ENCODE data around the gene BSCL2. TPM values are rescaled to one million over a fixed set of nuclear protein-coding genes. Genes with fewer than 3 reads are reported as not detected.

BSCL2 gene
- total and polyA plus RNA-seq, 2 of the 13 experiments (the other 11 are each of a cell fraction or from before 2014, with no cell fraction given), result 19.5 to 21.1 TPM

DNA sequence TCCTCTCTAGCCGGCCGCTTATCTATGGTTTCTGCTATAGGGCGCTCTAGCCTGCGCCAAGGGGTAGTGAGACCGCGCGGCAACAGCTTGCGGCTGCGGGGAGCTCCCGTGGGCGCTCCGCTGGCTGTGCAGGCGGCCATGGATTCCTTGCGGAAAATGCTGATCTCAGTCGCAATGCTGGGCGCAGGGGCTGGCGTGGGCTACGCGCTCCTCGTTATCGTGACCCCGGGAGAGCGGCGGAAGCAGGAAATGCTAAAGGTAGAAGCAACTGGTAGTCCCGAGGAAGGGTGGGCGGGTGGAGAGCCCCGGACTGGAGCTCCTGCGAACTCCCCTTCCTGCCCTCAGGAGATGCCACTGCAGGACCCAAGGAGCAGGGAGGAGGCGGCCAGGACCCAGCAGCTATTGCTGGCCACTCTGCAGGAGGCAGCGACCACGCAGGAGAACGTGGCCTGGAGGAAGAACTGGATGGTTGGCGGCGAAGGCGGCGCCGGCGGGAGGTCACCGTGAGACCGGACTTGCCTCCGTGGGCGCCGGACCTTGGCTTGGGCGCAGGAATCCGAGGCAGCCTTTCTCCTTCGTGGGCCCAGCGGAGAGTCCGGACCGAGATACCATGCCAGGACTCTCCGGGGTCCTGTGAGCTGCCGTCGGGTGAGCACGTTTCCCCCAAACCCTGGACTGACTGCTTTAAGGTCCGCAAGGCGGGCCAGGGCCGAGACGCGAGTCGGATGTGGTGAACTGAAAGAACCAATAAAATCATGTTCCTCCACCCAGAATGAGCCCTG lies 35.4 kb downstream of the BSCL2 start, which contains the start of the genes LBHD1 and UQCC3 (continued):
- no peak for TF ChIP-seq ZNF598 (CRISPR knock-in tag; IDR thresholded peaks at IDR 0.05; ENCODE audit: borderline replicate concordance)
- no peak for TF ChIP-seq SKI (IDR thresholded peaks at IDR 0.05; ENCODE audit: partially characterized antibody)
- TF ChIP-seq ZNF468 (CRISPR knock-in tag; IDR thresholded peaks at IDR 0.05), result no peak
- no peak for TF ChIP-seq ZSCAN30 (CRISPR knock-in tag; IDR thresholded peaks at IDR 0.05)
- TF ChIP-seq, protein P1, sequence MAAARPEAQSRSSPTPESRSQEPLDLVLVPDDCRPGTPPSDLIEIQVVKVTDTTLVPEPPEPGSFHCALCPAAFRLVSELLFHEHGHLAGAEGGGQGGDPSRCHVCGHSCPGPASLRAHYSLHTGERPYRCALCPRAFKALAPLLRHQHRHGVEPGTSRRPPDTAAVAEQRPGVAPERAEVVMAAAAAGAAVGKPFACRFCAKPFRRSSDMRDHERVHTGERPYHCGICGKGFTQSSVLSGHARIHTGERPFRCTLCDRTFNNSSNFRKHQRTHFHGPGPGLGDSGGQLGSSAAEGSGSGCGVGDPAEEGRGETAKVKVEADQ (CRISPR knock-in tag; IDR thresholded peaks at IDR 0.05; ENCODE audit: borderline replicate concordance), result no peak
- TF ChIP-seq ZNF329 (CRISPR knock-in tag; IDR thresholded peaks at IDR 0.05; ENCODE audit: low read depth), result 0 out of 2 replicates have a peak, but pooled peaks have one; percentile 59
- TF ChIP-seq, protein P2, sequence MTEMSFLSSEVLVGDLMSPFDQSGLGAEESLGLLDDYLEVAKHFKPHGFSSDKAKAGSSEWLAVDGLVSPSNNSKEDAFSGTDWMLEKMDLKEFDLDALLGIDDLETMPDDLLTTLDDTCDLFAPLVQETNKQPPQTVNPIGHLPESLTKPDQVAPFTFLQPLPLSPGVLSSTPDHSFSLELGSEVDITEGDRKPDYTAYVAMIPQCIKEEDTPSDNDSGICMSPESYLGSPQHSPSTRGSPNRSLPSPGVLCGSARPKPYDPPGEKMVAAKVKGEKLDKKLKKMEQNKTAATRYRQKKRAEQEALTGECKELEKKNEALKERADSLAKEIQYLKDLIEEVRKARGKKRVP (CRISPR knock-in tag; IDR thresholded peaks at IDR 0.05), result peak in 1 of 2 experiments; percentile 40; a peak in 1 of 4 replicates
- TF ChIP-seq HES4 (CRISPR knock-in tag; IDR thresholded peaks at IDR 0.05; ENCODE audit: borderline replicate concordance), result 0 out of 2 replicates have a peak, but pooled peaks have one; percentile 64
- TF ChIP-seq, protein P3, sequence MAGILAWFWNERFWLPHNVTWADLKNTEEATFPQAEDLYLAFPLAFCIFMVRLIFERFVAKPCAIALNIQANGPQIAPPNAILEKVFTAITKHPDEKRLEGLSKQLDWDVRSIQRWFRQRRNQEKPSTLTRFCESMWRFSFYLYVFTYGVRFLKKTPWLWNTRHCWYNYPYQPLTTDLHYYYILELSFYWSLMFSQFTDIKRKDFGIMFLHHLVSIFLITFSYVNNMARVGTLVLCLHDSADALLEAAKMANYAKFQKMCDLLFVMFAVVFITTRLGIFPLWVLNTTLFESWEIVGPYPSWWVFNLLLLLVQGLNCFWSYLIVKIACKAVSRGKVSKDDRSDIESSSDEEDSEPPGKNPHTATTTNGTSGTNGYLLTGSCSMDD (CRISPR knock-in tag; IDR thresholded peaks at IDR 0.05), result no peak
- TF ChIP-seq ZMYM4 (CRISPR knock-in tag; IDR thresholded peaks at IDR 0.05), result peak; percentile 35; the same call in 1 of the 2 replicates
- TF ChIP-seq ZNF713 (CRISPR knock-in tag; IDR thresholded peaks at IDR 0.05), result 0 out of 2 replicates have a peak, but pooled peaks have one; percentile 38
- TF ChIP-seq ZNF605 (CRISPR knock-in tag; IDR thresholded peaks at IDR 0.05), result peak; percentile 67; the same call in 1 of the 2 replicates
- TF ChIP-seq NR2F6 (IDR thresholded peaks at IDR 0.05), result no peak
- no peak for TF ChIP-seq NR2F6 (CRISPR knock-in tag; IDR thresholded peaks at IDR 0.05)
- TF ChIP-seq, protein P4, sequence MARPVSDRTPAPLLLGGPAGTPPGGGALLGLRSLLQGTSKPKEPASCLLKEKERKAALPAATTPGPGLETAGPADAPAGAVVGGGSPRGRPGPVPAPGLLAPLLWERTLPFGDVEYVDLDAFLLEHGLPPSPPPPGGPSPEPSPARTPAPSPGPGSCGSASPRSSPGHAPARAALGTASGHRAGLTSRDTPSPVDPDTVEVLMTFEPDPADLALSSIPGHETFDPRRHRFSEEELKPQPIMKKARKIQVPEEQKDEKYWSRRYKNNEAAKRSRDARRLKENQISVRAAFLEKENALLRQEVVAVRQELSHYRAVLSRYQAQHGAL (CRISPR knock-in tag; IDR thresholded peaks at IDR 0.05; ENCODE audit: not compliant biosample characterization), result peak; percentile 26
- TF ChIP-seq, protein P5, sequence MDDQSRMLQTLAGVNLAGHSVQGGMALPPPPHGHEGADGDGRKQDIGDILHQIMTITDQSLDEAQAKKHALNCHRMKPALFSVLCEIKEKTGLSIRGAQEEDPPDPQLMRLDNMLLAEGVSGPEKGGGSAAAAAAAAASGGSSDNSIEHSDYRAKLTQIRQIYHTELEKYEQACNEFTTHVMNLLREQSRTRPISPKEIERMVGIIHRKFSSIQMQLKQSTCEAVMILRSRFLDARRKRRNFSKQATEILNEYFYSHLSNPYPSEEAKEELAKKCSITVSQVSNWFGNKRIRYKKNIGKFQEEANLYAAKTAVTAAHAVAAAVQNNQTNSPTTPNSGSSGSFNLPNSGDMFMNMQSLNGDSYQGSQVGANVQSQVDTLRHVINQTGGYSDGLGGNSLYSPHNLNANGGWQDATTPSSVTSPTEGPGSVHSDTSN (CRISPR knock-in tag; IDR thresholded peaks at IDR 0.05; ENCODE audit: borderline replicate concordance), result no peak
- TF ChIP-seq, protein P6, sequence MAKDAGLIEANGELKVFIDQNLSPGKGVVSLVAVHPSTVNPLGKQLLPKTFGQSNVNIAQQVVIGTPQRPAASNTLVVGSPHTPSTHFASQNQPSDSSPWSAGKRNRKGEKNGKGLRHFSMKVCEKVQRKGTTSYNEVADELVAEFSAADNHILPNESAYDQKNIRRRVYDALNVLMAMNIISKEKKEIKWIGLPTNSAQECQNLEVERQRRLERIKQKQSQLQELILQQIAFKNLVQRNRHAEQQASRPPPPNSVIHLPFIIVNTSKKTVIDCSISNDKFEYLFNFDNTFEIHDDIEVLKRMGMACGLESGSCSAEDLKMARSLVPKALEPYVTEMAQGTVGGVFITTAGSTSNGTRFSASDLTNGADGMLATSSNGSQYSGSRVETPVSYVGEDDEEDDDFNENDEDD (CRISPR knock-in tag; IDR thresholded peaks at IDR 0.05; ENCODE audit: borderline replicate concordance), result no peak; the same call in 1 of the 2 replicates
- no peak; the same call in 1 of the 2 replicates for TF ChIP-seq ZNF160 (CRISPR knock-in tag; IDR thresholded peaks at IDR 0.05)
- no peak for TF ChIP-seq ZNF207 (IDR thresholded peaks at IDR 0.05; ENCODE audit: borderline replicate concordance)
- TF ChIP-seq, protein P7, sequence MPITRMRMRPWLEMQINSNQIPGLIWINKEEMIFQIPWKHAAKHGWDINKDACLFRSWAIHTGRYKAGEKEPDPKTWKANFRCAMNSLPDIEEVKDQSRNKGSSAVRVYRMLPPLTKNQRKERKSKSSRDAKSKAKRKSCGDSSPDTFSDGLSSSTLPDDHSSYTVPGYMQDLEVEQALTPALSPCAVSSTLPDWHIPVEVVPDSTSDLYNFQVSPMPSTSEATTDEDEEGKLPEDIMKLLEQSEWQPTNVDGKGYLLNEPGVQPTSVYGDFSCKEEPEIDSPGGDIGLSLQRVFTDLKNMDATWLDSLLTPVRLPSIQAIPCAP (CRISPR knock-in tag; IDR thresholded peaks at IDR 0.05; ENCODE audit: low read depth), result no peak
- TF ChIP-seq, protein P8, sequence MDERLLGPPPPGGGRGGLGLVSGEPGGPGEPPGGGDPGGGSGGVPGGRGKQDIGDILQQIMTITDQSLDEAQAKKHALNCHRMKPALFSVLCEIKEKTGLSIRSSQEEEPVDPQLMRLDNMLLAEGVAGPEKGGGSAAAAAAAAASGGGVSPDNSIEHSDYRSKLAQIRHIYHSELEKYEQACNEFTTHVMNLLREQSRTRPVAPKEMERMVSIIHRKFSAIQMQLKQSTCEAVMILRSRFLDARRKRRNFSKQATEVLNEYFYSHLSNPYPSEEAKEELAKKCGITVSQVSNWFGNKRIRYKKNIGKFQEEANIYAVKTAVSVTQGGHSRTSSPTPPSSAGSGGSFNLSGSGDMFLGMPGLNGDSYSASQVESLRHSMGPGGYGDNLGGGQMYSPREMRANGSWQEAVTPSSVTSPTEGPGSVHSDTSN (CRISPR knock-in tag; IDR thresholded peaks at IDR 0.05), result no peak; the same call in 1 of the 2 replicates

Measured in HepG2 (cell line).